ENCODE measurements around the gene PDE11A. TPM values are rescaled to one million over a fixed set of nuclear protein-coding genes. Genes with fewer than 3 reads are reported as not detected.
"Not testable (repeated sequence)": the region's sequence is repeated elsewhere in the genome, so short reads cannot be mapped to it uniquely, and the experiment has no call there.

PDE11A gene
- total RNA-seq, 1 donor from 2014 or later, result not detected

GRCh38 chr2:177952151-177952550, 120.4 kb downstream of the PDE11A start:
- Mint-ChIP-seq H3K27me3 (peaks cover 2% of the 10 kb centered on the region), H3K27ac (no peak overlapping the region), H3K4me1 (no peaks in the 10 kb centered on the region), H3K9me3 (peaks cover 4% of the 10 kb centered on the region), H3K4me3 (no peak overlapping the region), H3K36me3 (ENCODE audit: low read depth) (no peaks in the 10 kb centered on the region)
- intact Hi-C loops (cut with micrococcal nuclease), result no loop called here
- ChIA-PET CTCF (no interaction called here), POLR2A (no interaction called here)
- ATAC-seq (ENCODE audit: low read depth) (no peak), DNase-seq (no peak)
- TF ChIP-seq, protein P1, sequence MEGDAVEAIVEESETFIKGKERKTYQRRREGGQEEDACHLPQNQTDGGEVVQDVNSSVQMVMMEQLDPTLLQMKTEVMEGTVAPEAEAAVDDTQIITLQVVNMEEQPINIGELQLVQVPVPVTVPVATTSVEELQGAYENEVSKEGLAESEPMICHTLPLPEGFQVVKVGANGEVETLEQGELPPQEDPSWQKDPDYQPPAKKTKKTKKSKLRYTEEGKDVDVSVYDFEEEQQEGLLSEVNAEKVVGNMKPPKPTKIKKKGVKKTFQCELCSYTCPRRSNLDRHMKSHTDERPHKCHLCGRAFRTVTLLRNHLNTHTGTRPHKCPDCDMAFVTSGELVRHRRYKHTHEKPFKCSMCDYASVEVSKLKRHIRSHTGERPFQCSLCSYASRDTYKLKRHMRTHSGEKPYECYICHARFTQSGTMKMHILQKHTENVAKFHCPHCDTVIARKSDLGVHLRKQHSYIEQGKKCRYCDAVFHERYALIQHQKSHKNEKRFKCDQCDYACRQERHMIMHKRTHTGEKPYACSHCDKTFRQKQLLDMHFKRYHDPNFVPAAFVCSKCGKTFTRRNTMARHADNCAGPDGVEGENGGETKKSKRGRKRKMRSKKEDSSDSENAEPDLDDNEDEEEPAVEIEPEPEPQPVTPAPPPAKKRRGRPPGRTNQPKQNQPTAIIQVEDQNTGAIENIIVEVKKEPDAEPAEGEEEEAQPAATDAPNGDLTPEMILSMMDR (IDR thresholded peaks at IDR 0.05), result no peak

GRCh38 chr2:177947598-177947997, 125.0 kb downstream of the PDE11A start:
- POLR2A ChIA-PET; H3K4me1 Mint-ChIP-seq; ATAC-seq (ENCODE audit: low read depth); intact Hi-C loops (cut with micrococcal nuclease); H3K27me3 Mint-ChIP-seq; H3K9me3 Mint-ChIP-seq; CTCF ChIA-PET; H3K4me3 Mint-ChIP-seq; H3K36me3 Mint-ChIP-seq (ENCODE audit: low read depth); H3K27ac Mint-ChIP-seq; DNase-seq: not testable (repeated sequence)

GRCh38 chr2:177944530-177944929, 128.0 kb downstream of the PDE11A start:
- intact Hi-C loops (cut with micrococcal nuclease); H3K27ac Mint-ChIP-seq; H3K9me3 Mint-ChIP-seq; H3K4me1 Mint-ChIP-seq; H3K36me3 Mint-ChIP-seq (ENCODE audit: low read depth); H3K27me3 Mint-ChIP-seq; CTCF ChIA-PET; ATAC-seq (ENCODE audit: low read depth); H3K4me3 Mint-ChIP-seq; DNase-seq; POLR2A ChIA-PET: not testable (repeated sequence)

- Mint-ChIP-seq H3K4me1 (no peaks in the 10 kb centered on the region), H3K4me3 (no peak overlapping the region), H3K36me3 (ENCODE audit: low read depth) (no peaks in the 10 kb centered on the region), H3K27me3 (no peaks in the 10 kb centered on the region), H3K27ac (no peak overlapping the region), H3K9me3 (no peaks in the 10 kb centered on the region)
- POLR2A ChIA-PET, result no interaction called here
- TF ChIP-seq, protein P1 (IDR thresholded peaks at IDR 0.05), result no peak
- CTCF ChIA-PET, result no interaction called here
- ATAC-seq (ENCODE audit: low read depth) (no peak), DNase-seq (no peak)
- intact Hi-C loops (cut with micrococcal nuclease), result no loop called here
Observed at GRCh38 chr2:177942731-177943130, 129.8 kb downstream of the PDE11A start.

- intact Hi-C loops (cut with micrococcal nuclease), result no loop called here
- TF ChIP-seq, protein P1 (IDR thresholded peaks at IDR 0.05), result no peak
- H3K36me3 Mint-ChIP-seq (ENCODE audit: low read depth), result no peaks in the 10 kb centered on the region
- H3K4me3 Mint-ChIP-seq, result no peak overlapping the region
- no peaks in the 10 kb centered on the region for H3K27me3 Mint-ChIP-seq
- H3K4me1 Mint-ChIP-seq, result no peaks in the 10 kb centered on the region
- ChIA-PET CTCF (no interaction called here), POLR2A (no interaction called here)
- no peak overlapping the region for H3K27ac Mint-ChIP-seq
- no peak for ATAC-seq (ENCODE audit: low read depth)
- H3K9me3 Mint-ChIP-seq, result no peaks in the 10 kb centered on the region
- no peak for DNase-seq
Observed at GRCh38 chr2:177939211-177939610, 133.4 kb downstream of the PDE11A start.

- ChIA-PET POLR2A (no interaction called here), CTCF (no interaction called here)
- intact Hi-C loops (cut with micrococcal nuclease), result no loop called here
- peaks cover 3% of the 10 kb centered on the region for H3K9me3 Mint-ChIP-seq
- peaks cover 2% of the 10 kb centered on the region for H3K27me3 Mint-ChIP-seq
- no peak for DNase-seq
- H3K4me1 Mint-ChIP-seq, result no peaks in the 10 kb centered on the region
- TF ChIP-seq, protein P1 (IDR thresholded peaks at IDR 0.05), result no peak
- no peak overlapping the region for H3K4me3 Mint-ChIP-seq
- H3K36me3 Mint-ChIP-seq (ENCODE audit: low read depth), result no peaks in the 10 kb centered on the region
- no peak for ATAC-seq (ENCODE audit: low read depth)
- no peak overlapping the region for H3K27ac Mint-ChIP-seq
Observed at GRCh38 chr2:177930916-177931315, 141.7 kb downstream of the PDE11A start.
